IMR-90 (cell line): Measurements from ENCODE around the gene CREG2. TPM values are rescaled to one million over a fixed set of nuclear protein-coding genes. Genes with fewer than 3 reads are reported as not detected.

ENCODE experiments used
- ATAC-seq: fragments of 200-7000 bp; cut with Tn5 transposase; 2 replicates; pipeline ENCODE4 v1.9.1; 2020; ENCODE audit warnings: low read depth, mild to moderate bottlenecking, moderate library complexity
- BruUV-seq: library from RNA; stranded (reverse); fragments of 400-500 nt; replicated peaks from 2 replicates; lab custom pipeline; 2021; lab: Mats Ljungman, UMichigan
- CTCF ChIA-PET: fragments of 300-600 bp; formaldehyde crosslinking; extraction: SDS; loops from one replicate; lab custom pipeline; 2021; ENCODE audit warnings: antibody characterized with exemption; lab: Yijun Ruan, JAX
- POLR2A ChIA-PET: fragments of 300-600 bp; sonication (Branson Sonifier 250); formaldehyde crosslinking; loops from one replicate; lab custom pipeline; 2022; ENCODE audit warnings: antibody characterized with exemption; ENCODE audit not compliant: unreplicated experiment; lab: Charles Lee
- DNase-seq: peaks from one replicate; pipeline ENCODE4 v3.0.0; 2013
- H2AFZ ChIP-seq: replicated peaks from 2 replicates; pipeline ENCODE3; 2013; ENCODE audit warnings: low read length, mild to moderate bottlenecking; ENCODE audit not compliant: poor library complexity
- H2AK5ac ChIP-seq: 2 replicates; pipeline ENCODE4 v1.6.1; 2013; ENCODE audit warnings: low read depth, low read length, inconsistent platforms
- H2AK9ac ChIP-seq: replicated peaks from 2 replicates; pipeline ENCODE3; 2013; ENCODE audit warnings: mild to moderate bottlenecking, low read depth, low read length, moderate library complexity; ENCODE audit not compliant: poor library complexity
- H2BK120ac ChIP-seq: 2 replicates; pipeline ENCODE4 v1.6.1; 2013; ENCODE audit warnings: low read depth, low read length, inconsistent platforms
- H2BK15ac ChIP-seq: 3 replicates; pipeline ENCODE4 v1.6.1; 2013; ENCODE audit warnings: low read depth, low read length, inconsistent platforms
- H2BK20ac ChIP-seq: 2 replicates; pipeline ENCODE4 v1.6.1; 2013; ENCODE audit warnings: low read depth, mild to moderate bottlenecking, inconsistent platforms, low read length, moderate library complexity
- H2BK5ac ChIP-seq: 2 replicates; pipeline ENCODE4 v1.6.1; 2013; ENCODE audit warnings: mild to moderate bottlenecking, low read depth, low read length, inconsistent platforms; ENCODE audit not compliant: poor library complexity, severe bottlenecking
- H3K14ac ChIP-seq: replicated peaks from 2 replicates; pipeline ENCODE4 v1.6.1; 2013; ENCODE audit warnings: low read depth, low read length, inconsistent platforms
- H3K18ac ChIP-seq: 2 replicates; pipeline ENCODE4 v1.6.1; 2013; ENCODE audit warnings: low read depth, low read length, control low read depth
- H3K23ac ChIP-seq: 2 replicates; pipeline ENCODE4 v1.6.1; 2013; ENCODE audit warnings: low read depth, low read length, inconsistent platforms
- H3K27ac ChIP-seq: 2 replicates; pipeline ENCODE4 v1.5.1; 2013; ENCODE audit warnings: mild to moderate bottlenecking, control low read depth, low read length; ENCODE audit not compliant: insufficient read depth
- H3K27me3 ChIP-seq: 2 replicates; pipeline ENCODE4 v1.6.1; 2013; ENCODE audit warnings: low read length; ENCODE audit not compliant: control insufficient read depth, insufficient read depth
- H3K36me3 ChIP-seq: 2 replicates; pipeline ENCODE4 v1.6.1; 2013; ENCODE audit warnings: low read length, mixed read lengths; ENCODE audit not compliant: control insufficient read depth, insufficient read depth
- H3K4ac ChIP-seq: 2 replicates; pipeline ENCODE4 v1.6.1; 2013; ENCODE audit warnings: low read depth, low read length, inconsistent platforms
- H3K4me1 ChIP-seq: 2 replicates; pipeline ENCODE4 v1.6.1; 2013; ENCODE audit warnings: low read length, mixed read lengths; ENCODE audit not compliant: control insufficient read depth, insufficient read depth
- H3K4me2 ChIP-seq: 2 replicates; pipeline ENCODE4 v1.6.1; 2013; ENCODE audit warnings: low read depth, mild to moderate bottlenecking, control low read depth, low read length, moderate library complexity
- H3K4me3 ChIP-seq: 2 replicates; pipeline ENCODE4 v1.5.1; 2013; ENCODE audit warnings: low read depth, mild to moderate bottlenecking, control low read depth, low read length, moderate library complexity; ENCODE audit not compliant: insufficient read depth
- H3K56ac ChIP-seq: 2 replicates; pipeline ENCODE4 v1.6.1; 2013; ENCODE audit warnings: low read length, inconsistent platforms; ENCODE audit not compliant: insufficient read depth; ENCODE audit errors: extremely low read depth
- H3K79me1 ChIP-seq, 2 experiments: 2 replicates each; pipeline ENCODE4 v1.6.1; 2013; ENCODE audit warnings: low read length in 2 of 2, inconsistent platforms in 1 of 2, low read depth in 1 of 2
- H3K9ac ChIP-seq: 2 replicates; pipeline ENCODE4 v1.6.1; 2013; ENCODE audit warnings: low read depth, low read length, control low read depth
- H3K9me1 ChIP-seq: 2 replicates; pipeline ENCODE4 v1.6.1; 2013; ENCODE audit warnings: low read length, inconsistent platforms; ENCODE audit not compliant: insufficient read depth
- H3K9me3 ChIP-seq: 2 replicates; pipeline ENCODE4 v1.6.1; 2013; ENCODE audit warnings: low read length; ENCODE audit not compliant: control insufficient read depth, insufficient read depth
- H4K20me1 ChIP-seq: 2 replicates; pipeline ENCODE4 v1.6.1; 2013; ENCODE audit warnings: low read length, inconsistent platforms; ENCODE audit not compliant: insufficient read depth
- H4K5ac ChIP-seq: 2 replicates; pipeline ENCODE4 v1.6.1; 2013; ENCODE audit warnings: mild to moderate bottlenecking, low read depth, low read length, control low read depth
- H4K8ac ChIP-seq, 2 experiments: 2 replicates each; pipeline ENCODE4 v1.6.1; 2013; ENCODE audit warnings: low read depth in 2 of 2, low read length in 2 of 2, control low read depth in 1 of 2, inconsistent platforms in 1 of 2
- H4K91ac ChIP-seq: 2 replicates; pipeline ENCODE4 v1.6.1; 2013; ENCODE audit warnings: low read depth, low read length, inconsistent platforms; ENCODE audit not compliant: insufficient read depth
- BHLHE40 ChIP-seq: fragments of 150-350 bp; IDR thresholded peaks from 2 replicates; pipeline ENCODE4 v1.6.1; 2016; ENCODE audit warnings: mild to moderate bottlenecking, low read depth, low read length
- CEBPB ChIP-seq: IDR thresholded peaks from 2 replicates; pipeline ENCODE4 v1.6.1; 2012; ENCODE audit warnings: low read depth, low read length, improper control_type of control experiment
- CHD1 ChIP-seq: IDR thresholded peaks from 2 replicates; pipeline ENCODE4 v1.6.1; 2012; ENCODE audit warnings: low read depth, low read length, improper control_type of control experiment
- CTCF ChIP-seq: conservative IDR thresholded peaks from 2 replicates; pipeline ENCODE4 v1.5.1; 2012; ENCODE audit warnings: mild to moderate bottlenecking, low read depth, low read length, improper control_type of control experiment
- ELK1 ChIP-seq: fragments of 150-350 bp; IDR thresholded peaks from 2 replicates; pipeline ENCODE4 v1.6.1; 2016; ENCODE audit warnings: low read depth, mild to moderate bottlenecking, low read length, moderate library complexity, borderline replicate concordance
- FOS ChIP-seq: fragments of 150-350 bp; IDR thresholded peaks from 2 replicates; pipeline ENCODE4 v1.6.1; 2016; ENCODE audit warnings: low read depth, low read length
- MAFK ChIP-seq: IDR thresholded peaks from 2 replicates; pipeline ENCODE4 v1.6.1; 2012; ENCODE audit warnings: low read depth, low read length, improper control_type of control experiment
- MAZ ChIP-seq: IDR thresholded peaks from 2 replicates; pipeline ENCODE4 v1.6.1; 2012; ENCODE audit warnings: low read depth, mild to moderate bottlenecking, low read length, improper control_type of control experiment, moderate library complexity, borderline replicate concordance
- MXI1 ChIP-seq: IDR thresholded peaks from 2 replicates; pipeline ENCODE4 v1.6.1; 2012; ENCODE audit warnings: low read depth, mild to moderate bottlenecking, low read length, moderate library complexity, borderline replicate concordance
- NFE2L2 ChIP-seq: fragments of 150-350 bp; IDR thresholded peaks from 2 replicates; pipeline ENCODE4 v1.6.1; 2016; ENCODE audit warnings: low read depth, mild to moderate bottlenecking, low read length
- RAD21 ChIP-seq: IDR thresholded peaks from 2 replicates; pipeline ENCODE4 v1.6.1; 2012; ENCODE audit warnings: low read length, improper control_type of control experiment
- RCOR1 ChIP-seq: IDR thresholded peaks from 2 replicates; pipeline ENCODE4 v1.6.1; 2012; ENCODE audit warnings: mild to moderate bottlenecking, low read length, improper control_type of control experiment; ENCODE audit not compliant: insufficient replicate concordance
- SMC3 ChIP-seq: fragments of 150-350 bp; IDR thresholded peaks from 2 replicates; pipeline ENCODE4 v1.6.1; 2016; ENCODE audit warnings: low read depth, mild to moderate bottlenecking, antibody characterized with exemption, low read length, moderate library complexity
- WGBS, 2 experiments: methylation state at CpG; one replicate each; pipeline versions ENCODE4 v1.1.5 to v1.1.7; 2013; ENCODE audit warnings: missing lambda C conversion rate in 2 of 2; ENCODE audit not compliant: insufficient read length in 1 of 2; ENCODE audit errors: extremely low coverage in 2 of 2; 5-methylcytosine and 5-hydroxymethylcytosine counted together
- dilution Hi-C: fragments of 300-500 bp; cut with HindIII; formaldehyde crosslinking; loops from one replicate; pipeline ENCODE4 v1.14.3; 2018; ENCODE audit warnings: low sequenced_read_pairs; ENCODE audit not compliant: unreplicated experiment
- in situ Hi-C: fragments of 300-500 bp; cut with MboI; formaldehyde crosslinking; loops from 3 replicates; pipeline ENCODE4 v1.14.3; 2019; ENCODE audit warnings: low sequenced_read_pairs, inconsistent platforms, mixed read lengths
- intact Hi-C: fragments of 100-400 bp; cut with micrococcal nuclease; formaldehyde crosslinking; loops from 2 replicates; pipeline ENCODE4 v1.10.0; 2022
- polyA plus RNA-seq, 3 experiments: library from polyadenylated mRNA; depleted of rRNA; stranded (reverse); fragments of >200 nt; gene quantifications; 2 replicates each; pipeline ENCODE4 v1.2.3, GENCODE V29; 2012; ENCODE audit warnings: low replicate concordance in 1 of 3
- total RNA-seq: library from RNA; depleted of rRNA; stranded (reverse); fragments of >200 nt; gene quantifications from 2 replicates; pipeline ENCODE4 v1.2.3, GENCODE V29; 2012

The CREG2 gene
- total and polyA plus RNA-seq, 2 of the 4 experiments (the other 2 are of a cell fraction) = 0.17 TPM; not detected in 1

DNA sequence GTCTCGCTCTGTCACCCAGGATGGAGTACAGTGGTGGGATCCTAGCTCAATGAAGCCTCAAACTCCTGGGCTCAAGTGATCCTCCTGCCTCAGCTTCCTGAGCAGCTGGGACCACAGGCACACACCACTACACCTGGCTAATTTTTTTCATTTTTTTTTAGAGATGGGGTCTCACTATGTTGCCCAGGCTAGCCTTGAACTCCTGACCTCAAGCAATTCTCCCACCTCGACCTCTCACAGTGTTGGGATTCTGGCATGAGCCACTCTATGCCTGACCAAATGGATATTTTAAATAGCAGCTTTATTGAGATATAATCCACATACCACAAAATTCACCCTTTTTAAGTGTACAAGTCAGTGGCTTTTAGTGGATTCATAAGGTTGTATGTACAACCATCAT, 89.9 kb downstream of the CREG2 start:
- Histone ChIP-seq H3K4ac (no peak overlapping the region), H4K5ac (no peak overlapping the region), H2BK15ac (no peak overlapping the region), H3K27me3 (no peaks in the 10 kb centered on the region), H2BK5ac (no peak overlapping the region), H3K23ac (no peak overlapping the region), H3K4me3 (no peak overlapping the region), H2AK5ac (no peak overlapping the region), H3K9ac (no peak overlapping the region), H3K9me3 (no peaks in the 10 kb centered on the region), H3K9me1 (peaks cover 8% of the 10 kb centered on the region), H4K20me1 (peaks cover 58% of the 10 kb centered on the region), H3K56ac (no peak overlapping the region), H2AFZ (no peak overlapping the region), H2BK120ac (no peak overlapping the region), H3K4me1 (peaks cover 6% of the 10 kb centered on the region), H3K27ac (no peak overlapping the region), H3K79me1 (peaks cover 25 to 77% of the 10 kb centered on the region in 2 experiments), H3K14ac (no peak overlapping the region), H4K91ac (no peak overlapping the region), H3K4me2 (no peak overlapping the region), H3K36me3 (peaks cover 4% of the 10 kb centered on the region; the same call in 1 of the 2 replicates), H4K8ac (no peak overlapping the region), H2AK9ac (no peak overlapping the region), H2BK20ac (no peak overlapping the region), H3K18ac (no peak overlapping the region)
- DNase-seq (no peak), ATAC-seq (no peak)
- in situ Hi-C loops = no loop called here
- intact Hi-C loops = no loop called here
- dilution Hi-C loops = no loop called here
- no CpG with 5 or more reads among the region's 2 CpGs for WGBS, 2 experiments
- BruUV-seq = no TSS peak
- POLR2A ChIA-PET = no interaction called here
- CTCF ChIA-PET = no interaction called here
- TF ChIP-seq CEBPB (no peak), RAD21 (no peak), NFE2L2 (no peak), BHLHE40 (no peak), ELK1 (no peak), MAFK (no peak), SMC3 (no peak), CHD1 (no peak), MAZ (no peak), RCOR1 (no peak), MXI1 (no peak), FOS (no peak), CTCF (no peak)
